HG02981 (cell line): ENCODE results near the gene PNPLA8.
A peak's percentile ranks its signal among the peaks of the same experiment; 100 is the strongest.
"Not testable (repeated sequence)": the region's sequence is repeated elsewhere in the genome, so short reads cannot be mapped to it uniquely, and the experiment has no call there.

Experiments
- ATAC-seq: cut with Tn5 transposase; IDR thresholded peaks from one replicate; pipeline ENCODE4 v1.9.1; 2021; ENCODE audit warnings: mild to moderate bottlenecking, moderate library complexity; ENCODE audit not compliant: unreplicated experiment

The PNPLA8 gene

DNA sequence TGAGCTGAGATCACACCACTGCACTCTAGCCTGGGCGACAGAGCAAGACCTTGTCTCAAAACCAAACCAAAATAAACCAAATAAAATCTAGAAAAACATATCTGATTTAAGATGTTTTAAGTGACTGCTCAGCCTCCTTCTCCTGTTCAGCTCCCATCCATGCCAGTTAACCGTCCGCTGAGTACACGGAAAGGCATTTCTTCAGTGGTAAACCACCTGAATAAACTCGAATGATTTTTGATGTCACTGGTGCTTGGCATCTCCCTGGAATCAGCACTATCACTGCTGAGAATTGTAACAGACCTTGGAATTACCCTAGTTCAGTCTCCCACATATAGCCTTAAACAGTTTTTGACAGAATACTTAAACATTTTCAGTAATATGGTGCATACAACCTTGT lies 45.6 kb downstream of the PNPLA8 start:
- no peak for ATAC-seq

DNA sequence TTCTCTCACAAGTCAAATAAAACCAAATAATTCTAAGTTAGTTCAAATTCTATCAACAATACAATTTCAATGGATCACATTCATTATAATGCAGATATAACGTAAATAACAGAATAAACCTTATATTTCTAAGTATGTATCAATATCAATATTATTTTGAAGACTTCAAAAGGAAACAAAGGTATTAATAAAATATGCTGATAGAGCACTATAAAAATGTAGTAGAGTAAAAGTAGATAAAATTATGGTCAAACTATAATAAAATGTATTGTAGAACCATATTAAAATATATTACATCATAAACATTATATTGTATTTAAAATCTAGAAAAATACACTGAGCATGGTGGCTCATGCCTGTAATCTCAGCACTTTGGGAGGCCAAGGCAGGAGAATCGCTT lies 46.2 kb downstream of the PNPLA8 start:
- ATAC-seq, result no peak

DNA sequence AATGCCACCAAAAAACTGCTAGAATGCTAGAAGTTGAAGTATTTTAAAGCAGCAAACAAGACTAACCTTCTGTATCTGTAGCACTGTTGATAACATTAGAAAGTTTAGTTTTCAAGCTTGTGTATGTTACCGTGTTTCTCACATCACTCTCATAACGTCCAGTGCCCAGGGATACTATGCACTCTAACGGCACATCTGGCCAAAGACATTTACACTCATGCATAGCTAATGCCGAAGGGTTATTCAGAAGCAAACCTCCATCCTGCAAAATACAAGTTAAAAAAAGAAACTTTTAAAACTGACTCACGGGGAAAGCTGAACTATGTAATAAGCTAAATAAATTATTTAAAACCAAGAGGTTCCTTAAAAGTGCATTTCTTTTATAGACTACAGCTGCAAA lies 46.8 kb downstream of the PNPLA8 start:
- no peak for ATAC-seq

DNA sequence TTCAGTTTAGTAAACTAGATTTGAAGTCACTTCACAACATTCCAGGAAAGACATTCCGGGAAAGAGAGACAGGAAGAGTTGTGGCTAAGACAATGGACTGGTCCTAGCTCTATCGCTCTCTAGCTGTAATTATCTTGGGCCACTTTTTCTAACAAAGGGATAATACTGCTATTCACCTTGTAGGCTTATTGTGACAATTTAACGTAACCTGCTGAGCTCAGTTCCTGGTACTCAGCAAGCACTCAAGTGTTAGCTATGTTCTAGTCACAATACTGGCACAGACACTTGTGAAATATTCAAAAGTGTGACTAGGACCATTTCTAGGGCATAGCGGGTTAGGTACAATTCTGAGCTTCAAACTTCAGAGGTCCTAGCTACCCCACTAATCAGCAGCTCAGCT lies 57.7 kb downstream of the PNPLA8 start:
- no peak for ATAC-seq

DNA sequence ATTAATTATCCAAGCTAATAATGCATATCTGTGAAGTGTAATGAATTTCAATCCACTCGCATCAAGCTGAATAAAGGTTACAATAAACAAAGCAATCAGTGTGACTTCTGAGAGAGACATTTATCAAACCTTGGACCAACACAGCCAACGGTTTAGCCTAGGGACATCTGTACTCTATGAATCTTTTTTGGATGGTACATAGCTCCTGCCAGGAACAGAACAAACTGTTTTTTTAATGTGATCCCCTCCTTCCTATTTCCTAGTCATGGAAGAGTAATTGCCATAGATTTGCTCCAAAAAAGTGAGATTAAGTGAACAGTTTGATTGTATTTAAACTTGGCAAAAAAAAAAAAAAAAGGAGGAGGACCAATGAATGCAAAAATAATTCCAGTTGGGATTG lies 58.5 kb downstream of the PNPLA8 start:
- ATAC-seq, result no peak

DNA sequence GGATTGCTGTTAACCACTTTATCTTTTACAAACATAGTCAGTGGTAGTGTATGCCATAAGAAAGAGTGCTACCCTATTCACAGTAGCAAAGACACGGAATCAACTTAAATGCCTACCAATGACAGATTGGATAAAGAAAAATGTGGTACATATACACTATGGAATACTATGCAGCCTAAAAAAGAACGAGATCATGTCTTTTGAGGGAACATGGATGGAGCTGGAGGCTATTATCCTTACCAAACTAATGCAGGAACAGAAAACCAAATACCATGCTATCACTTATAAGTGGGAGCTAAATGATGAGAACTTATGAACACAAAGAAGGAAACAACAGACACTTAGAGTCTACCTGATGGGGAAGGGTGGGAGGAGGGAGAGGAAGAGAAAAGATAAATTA lies 59.6 kb downstream of the PNPLA8 start:
- not testable (repeated sequence) for ATAC-seq

DNA sequence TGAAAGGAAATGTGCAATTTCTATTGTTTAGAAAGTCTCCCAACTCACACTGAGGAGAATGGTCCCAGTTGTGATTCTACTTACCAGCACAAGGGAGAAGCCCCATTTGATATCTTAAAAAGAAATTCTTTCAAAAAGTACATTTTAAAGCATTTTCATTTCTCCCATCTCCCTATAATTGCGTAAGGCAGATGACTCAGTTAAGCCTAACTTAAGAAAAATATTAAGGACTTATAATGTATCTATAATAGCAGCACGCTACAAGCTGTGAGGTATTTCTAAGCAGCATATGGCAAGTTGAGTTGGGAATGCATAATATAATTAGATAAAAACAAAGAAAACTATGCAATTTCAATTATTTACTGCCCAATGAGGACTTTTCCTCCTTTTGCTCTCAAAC lies 61.2 kb downstream of the PNPLA8 start:
- no peak for ATAC-seq

DNA sequence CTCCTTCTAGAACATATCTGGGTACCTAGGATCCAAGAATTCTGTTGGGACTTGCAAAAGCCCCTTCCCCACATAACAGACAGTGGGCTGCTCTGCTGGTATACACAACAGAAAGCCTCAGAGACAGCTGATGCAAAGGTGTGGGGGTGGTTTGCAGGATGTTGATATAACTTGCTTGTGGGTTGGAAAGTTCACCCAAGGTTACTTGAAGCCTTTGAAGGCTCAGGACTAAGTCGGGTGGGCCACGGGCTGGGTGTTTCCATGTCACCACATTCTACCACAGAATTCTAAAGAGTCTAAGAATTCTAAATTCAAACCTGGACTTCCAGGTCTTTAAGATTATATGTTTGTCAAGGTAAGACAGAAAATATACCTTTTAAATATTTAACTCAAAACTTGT lies 62.3 kb downstream of the PNPLA8 start:
- no peak for ATAC-seq

DNA sequence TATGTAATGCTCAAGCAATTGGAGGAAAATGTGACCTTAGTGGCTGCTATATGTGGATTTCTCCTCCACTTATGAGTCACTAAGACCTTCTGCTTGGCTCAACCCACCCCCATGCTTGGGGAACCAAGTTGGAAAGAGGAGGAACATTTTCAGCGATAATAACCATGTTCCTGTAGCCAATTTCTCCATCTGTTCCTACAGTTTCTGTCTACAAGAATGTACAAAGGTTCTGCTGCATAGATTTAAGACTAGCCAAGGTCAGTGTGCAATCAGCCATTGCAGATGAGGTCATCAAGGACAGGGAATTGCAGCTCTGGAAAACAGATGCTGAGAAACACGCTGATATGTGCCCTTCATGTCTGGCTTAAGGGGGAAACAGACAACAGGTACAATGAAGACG lies 64.1 kb downstream of the PNPLA8 start:
- ATAC-seq, result no peak

DNA sequence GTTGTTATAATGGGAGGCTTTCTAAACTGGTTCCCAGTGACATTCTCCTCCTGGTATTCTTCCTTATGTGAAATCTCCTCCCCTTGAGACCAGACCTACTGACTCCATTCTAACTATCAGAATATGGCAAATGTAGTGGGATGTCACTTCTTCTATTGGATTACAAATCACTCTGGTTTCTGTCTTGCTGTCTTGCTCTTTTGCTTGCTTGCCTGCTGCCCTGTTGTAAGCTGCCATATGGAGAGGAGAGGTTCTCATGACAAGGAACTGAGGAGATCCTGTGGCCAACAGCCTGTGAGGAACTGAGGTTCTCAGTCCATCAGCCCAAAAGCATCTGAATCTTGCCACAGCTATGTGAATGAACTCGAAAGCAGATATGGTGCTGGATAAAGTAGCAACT lies 65.0 kb downstream of the PNPLA8 start:
- no peak for ATAC-seq

DNA sequence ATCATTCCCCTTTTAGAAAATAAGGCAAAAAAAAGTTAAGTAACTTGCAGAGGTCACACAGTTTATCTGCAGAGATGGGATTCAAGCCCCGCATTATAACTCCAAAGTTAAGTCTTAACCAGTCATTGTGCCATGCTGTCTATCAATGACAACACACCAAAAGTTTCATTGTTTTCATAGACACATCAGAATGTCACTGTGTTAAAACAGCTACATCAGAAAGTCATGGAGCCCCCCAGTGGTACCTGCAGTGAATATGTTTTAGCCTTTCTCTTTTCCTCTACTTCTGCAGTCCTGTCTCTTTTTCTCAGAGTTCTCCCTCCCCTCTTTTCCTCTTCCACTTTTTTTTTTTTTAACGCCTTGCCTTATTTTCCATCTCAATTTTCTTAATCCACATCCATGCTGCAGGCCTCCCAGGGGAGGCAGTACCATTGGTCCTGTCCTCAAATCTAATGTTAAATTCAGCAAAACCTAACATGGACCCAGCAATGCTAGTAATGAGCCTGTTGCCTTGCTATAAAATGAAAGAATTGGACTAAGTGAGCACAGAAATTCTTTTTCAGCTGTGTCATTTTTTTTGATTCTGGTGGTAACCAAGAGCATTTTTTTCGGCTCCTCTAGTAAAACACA lies 65.9 kb downstream of the PNPLA8 start:
- no peak for ATAC-seq

DNA sequence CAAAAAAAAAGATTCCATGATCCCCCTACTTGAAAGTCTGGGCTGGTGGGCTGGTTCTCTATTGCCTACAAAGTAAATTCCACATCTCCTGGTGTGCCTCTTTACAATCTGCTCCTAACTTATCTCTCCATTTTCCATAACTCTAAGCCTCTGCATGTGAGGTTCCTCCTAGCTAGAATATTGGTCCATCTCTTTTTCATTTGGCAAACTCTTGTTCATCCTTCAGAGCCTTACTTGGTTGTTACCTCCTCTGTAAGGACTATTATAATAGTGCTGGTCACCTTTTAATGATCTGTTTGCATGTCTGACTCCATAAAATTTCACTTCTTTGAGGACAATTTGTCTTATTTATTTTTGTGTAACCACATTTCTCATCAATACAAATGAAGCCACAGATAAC lies 68.1 kb downstream of the PNPLA8 start:
- no peak for ATAC-seq

DNA sequence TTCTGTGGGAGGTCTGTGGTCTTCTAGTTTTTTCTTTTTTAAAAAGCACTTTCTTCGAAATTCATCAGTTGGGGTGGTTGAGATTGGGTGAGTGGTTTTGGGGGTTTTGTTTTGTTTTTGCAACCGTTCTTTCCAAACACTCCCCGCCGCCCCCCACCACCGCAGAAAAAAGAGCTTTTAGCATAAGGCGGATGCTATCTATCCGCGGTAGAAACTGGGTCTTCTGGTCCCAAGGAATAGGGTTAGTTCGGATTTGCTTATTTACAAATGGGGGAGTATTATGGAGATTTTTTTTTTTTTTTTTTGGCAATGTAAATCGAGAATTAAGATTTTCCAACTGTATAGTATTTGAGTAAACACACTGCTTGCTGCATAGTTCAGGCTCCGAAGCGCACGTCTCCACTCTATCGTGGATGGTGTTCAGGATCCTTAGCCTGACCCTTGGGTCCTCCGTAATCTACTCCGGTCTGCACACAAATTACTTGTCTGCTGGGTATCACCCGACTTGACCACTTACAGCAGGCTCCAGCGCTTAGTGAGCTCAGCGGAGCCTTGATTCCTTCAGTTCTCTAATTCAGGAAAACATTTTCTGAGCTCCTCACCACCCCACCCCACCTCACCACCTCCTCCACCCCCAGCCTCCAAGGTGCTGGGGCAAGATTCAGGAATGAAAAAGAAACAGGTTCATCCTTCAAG lies 68.9 kb downstream of the PNPLA8 start:
- no peak for ATAC-seq

DNA sequence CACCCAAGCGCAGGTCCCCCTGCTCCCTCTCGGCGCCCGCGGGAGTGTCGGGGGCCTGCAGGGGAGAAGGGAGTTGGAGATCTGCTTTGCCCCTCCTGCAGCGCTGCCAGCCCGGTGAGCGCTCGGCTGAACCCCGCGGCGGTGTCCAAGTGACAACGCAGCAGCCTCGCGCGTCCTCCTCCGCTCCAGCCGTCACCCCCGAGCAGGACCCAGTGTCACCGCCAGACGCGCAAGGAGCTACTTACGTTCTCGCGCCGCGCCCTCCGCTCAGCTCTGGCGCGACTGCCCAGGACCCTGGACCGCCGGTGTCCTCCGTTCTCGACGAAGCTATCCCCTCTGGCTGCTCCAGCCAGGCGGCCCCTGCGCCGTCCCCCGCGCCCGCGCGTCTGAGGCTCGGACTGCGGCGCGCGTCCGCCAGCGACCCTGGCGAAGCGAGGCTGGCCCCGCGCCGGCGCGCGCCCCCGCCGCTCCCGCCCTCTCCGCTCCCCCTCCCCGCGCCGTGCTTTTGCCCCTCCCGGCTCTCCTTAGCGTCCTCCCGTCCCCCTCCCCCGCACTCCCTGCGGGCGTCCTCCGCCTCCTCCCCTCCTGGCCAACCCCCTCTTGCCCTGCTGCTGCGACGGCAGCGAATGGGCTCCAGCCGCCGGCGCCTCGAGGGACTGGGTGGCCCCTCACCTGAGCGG lies 69.8 kb downstream of the PNPLA8 start, which contains the start of gene NRCAM:
Gene NRCAM, minus strand, starts transcription at position 439 of the 680 bp plus-strand sequence. CDS start 216,372 bp downstream, outside the sequence.
- no peak for ATAC-seq

DNA sequence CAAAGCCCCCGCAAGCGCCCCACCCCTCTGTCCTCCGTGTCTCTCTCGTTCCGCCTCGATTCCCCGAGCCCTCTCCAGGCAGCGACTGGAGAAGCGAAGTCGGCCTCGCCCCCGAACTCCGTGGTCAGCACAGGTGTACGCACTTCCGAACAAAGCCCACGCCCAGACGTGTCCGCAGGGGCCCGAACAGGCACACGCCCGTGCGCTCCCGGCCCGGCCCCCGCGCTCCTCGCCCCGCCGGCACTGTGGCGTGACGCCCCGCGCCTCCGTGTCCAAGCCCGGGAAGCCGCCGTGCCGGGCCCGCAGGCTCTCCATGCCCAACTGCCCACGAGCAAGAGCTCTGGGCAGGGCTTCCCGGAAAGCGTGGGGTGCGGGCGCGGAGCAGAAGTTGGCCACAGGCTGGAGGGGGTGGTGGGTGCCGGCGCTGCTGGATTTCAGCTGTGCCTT lies 70.4 kb downstream of the PNPLA8 start:
- no peak for ATAC-seq

DNA sequence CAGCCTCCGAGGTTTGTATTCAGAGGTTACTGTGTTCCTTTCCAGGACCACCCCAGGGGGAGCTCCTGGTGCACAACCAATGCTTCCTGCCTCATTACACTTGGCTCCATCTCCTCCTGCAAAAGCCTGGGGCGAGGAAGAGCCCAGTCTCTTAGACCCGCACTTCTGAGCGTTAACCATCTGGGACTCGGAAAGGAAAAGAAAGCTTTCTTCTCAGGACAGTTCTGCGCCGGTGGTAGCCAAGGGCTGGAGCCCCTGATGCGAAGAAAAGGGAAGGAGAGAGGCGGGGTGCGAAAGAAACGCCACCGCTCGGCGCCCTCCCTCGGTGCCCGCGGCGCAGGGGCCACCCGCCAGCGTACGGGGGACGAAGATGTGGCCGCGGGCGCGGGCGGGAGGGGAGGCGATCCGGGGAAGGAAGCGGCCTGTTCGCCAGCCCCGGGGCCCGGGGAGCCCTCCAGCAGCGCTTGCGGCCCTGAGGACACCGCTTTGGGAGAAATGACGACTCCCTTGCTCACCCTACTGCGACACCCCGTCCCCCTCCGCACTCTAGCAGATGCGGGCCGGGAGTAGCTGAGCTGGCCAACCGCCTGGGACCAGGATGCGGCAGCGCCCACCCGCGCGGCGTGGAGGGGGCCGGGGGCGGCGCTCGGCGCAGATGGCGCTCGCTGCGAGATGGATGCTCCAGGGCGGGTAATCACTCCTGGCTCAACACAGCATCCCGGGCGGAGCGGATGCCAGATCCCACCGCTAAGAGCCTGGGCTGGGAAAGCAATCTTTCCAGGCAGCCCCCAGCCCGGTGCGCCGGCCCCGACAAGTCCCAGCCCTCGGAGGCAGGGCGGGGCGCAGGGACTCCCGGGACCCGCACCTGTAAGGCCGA lies 71.0 kb downstream of the PNPLA8 start:
- ATAC-seq, result no peak

DNA sequence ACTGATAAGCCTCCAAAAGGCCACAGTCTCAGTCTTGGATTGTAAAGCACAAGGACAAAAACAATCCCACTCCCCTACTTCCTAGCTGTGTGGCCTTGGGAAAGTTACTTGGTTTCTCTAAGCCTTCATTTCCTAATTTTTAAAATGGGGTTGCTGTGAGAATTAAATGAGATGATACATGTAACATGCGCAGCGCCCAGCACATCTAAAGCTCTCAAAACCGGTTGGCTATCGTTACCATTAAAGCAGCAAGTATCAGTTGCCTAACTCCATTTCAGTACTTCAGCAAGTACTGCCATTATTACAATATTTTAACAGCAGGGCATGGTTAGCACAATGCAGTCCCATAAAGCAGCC lies 71.6 kb downstream of the PNPLA8 start:
- ATAC-seq, result no peak

DNA sequence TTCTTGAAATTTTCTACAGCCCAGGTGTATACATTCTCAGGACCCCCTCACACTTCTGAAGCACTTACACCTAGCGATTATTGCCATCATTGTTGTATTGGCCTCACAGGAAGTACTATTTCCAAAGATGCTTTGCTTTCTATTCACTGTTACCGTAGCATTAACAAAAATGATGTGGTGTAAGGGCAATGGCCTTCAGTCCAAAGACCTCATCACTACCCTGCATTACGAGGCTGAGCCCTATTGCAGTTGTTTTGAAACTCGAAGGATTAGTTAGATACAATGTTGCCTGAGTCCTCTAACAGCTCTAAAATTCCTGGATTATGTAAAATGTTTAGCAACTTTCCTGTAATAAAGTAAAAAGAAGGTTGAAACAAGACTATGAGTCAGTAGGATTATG lies 72.6 kb downstream of the PNPLA8 start:
- no peak for ATAC-seq

DNA sequence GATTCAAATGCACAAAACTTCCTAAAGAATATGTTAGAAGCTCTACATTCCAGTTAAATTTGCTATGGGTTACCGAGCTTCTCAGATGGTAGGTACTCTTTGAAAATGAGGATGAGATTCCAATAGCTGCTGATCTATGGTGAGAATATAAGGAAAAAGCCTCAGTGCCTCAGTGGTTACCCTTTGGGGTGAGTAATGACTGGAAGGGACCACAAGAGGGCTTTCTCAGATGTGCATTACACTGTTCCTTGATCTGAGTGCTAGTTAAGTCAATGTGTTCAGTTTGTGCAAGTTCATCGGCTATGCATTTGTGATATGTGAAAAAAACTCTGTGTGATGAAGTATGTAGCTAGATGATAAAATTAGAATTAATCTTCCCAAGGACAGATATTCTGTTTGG lies 73.2 kb downstream of the PNPLA8 start:
- peak; percentile 40 for ATAC-seq

DNA sequence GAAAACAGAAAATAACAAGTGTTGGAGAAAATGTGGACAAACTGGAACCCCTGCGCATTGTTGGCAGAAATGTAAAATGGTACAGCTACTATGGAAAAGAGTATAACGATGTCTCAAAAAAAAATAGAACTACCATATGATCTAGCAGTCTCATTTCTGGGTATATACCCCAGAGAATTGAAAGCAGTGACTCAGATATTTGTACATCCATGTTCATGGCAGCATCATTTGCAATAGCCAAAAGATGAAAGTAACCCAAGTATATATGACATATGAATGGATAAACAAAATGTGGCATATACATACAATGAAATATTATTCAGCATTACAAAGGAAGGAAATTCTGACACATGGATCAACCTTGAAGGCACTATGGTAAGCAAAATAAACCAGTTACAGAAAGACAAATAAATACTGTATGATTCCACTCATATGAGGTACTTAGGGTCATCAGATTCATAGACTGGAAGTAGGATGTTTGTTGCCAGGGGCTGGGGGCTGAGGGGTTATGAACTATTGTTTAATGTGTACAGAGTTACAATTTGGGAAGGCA lies 74.6 kb downstream of the PNPLA8 start:
- ATAC-seq, result no peak

DNA sequence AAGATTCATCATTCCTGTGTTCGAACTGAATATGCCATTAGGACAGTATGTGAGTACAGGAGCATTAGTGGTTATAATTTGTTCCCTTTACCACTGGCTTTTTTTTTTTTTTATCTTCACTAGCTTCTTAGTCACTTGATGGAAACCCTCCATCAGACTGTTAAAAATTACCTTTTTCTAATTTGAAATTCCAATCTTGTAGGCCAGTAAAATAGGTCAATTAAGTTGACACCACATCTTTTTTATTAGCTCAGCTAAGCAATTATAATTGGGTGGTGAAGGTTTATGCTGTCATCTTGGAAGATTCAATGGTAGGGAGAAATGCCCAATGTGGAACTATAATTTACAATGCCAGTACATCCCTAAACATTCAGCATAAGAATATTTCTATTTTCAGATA lies 75.8 kb downstream of the PNPLA8 start:
- no peak for ATAC-seq
